GM23248 (cell line): ENCODE measurements around the gene VIL1. TPM values are rescaled to one million over a fixed set of nuclear protein-coding genes. Genes with fewer than 3 reads are reported as not detected.

ENCODE experiments used
- DNase-seq: peaks from one replicate; pipeline ENCODE4 v3.0.0-alpha.2; 2015
- H2AFZ ChIP-seq: fragments of 200-600 bp; sonication (generic); 2 replicates; pipeline ENCODE4 v1.6.1; 2016; ENCODE audit warnings: antibody characterized with exemption
- H3F3A ChIP-seq: fragments of 200-600 bp; sonication (generic); 2 replicates; pipeline ENCODE4 v1.6.1; 2016; ENCODE audit warnings: mild to moderate bottlenecking, antibody characterized with exemption, mixed run types; ENCODE audit not compliant: insufficient read depth
- H3K27ac ChIP-seq: fragments of 200-600 bp; sonication (generic); 2 replicates; pipeline ENCODE4 v1.5.1; 2016; ENCODE audit warnings: mild to moderate bottlenecking
- H3K27me3 ChIP-seq: fragments of 200-600 bp; sonication (generic); replicated peaks from 2 replicates; pipeline ENCODE4 v1.6.1; 2016; ENCODE audit warnings: mild to moderate bottlenecking; ENCODE audit not compliant: insufficient read depth
- H3K36me3 ChIP-seq: fragments of 200-600 bp; sonication (generic); 2 replicates; pipeline ENCODE4 v1.6.1; 2016; ENCODE audit warnings: low read depth, mild to moderate bottlenecking
- H3K4me1 ChIP-seq: fragments of 200-600 bp; sonication (generic); 2 replicates; pipeline ENCODE4 v1.6.1; 2016; ENCODE audit warnings: mild to moderate bottlenecking; ENCODE audit not compliant: insufficient read depth
- H3K4me2 ChIP-seq: fragments of 200-600 bp; sonication (generic); one replicate; pipeline ENCODE4 v1.6.1; 2016; ENCODE audit warnings: mild to moderate bottlenecking; ENCODE audit not compliant: unreplicated experiment
- H3K4me3 ChIP-seq: fragments of 200-600 bp; sonication (generic); 2 replicates; pipeline ENCODE4 v1.5.1; 2016; ENCODE audit warnings: mild to moderate bottlenecking
- H3K79me2 ChIP-seq: fragments of 200-600 bp; sonication (generic); 2 replicates; pipeline ENCODE4 v1.6.1; 2016; ENCODE audit warnings: mild to moderate bottlenecking; ENCODE audit not compliant: insufficient read depth
- H3K9ac ChIP-seq: fragments of 200-600 bp; sonication (generic); 2 replicates; pipeline ENCODE4 v1.6.1; 2016; ENCODE audit warnings: mild to moderate bottlenecking
- H3K9me2 ChIP-seq: fragments of 200-600 bp; sonication (generic); 2 replicates; pipeline ENCODE4 v1.6.1; 2016; ENCODE audit warnings: mixed run types, mild to moderate bottlenecking, moderate library complexity; ENCODE audit not compliant: insufficient read depth
- H3K9me3 ChIP-seq: fragments of 200-600 bp; sonication (generic); one replicate; pipeline ENCODE4 v1.6.1; 2017; ENCODE audit warnings: low read depth
- H4K20me1 ChIP-seq: fragments of 200-600 bp; sonication (generic); 2 replicates; pipeline ENCODE4 v1.6.0; 2016; ENCODE audit not compliant: insufficient read depth
- EZH2 ChIP-seq: fragments of 200-600 bp; sonication (generic); IDR thresholded peaks from 2 replicates; pipeline ENCODE4 v1.6.1; 2018; ENCODE audit warnings: antibody characterized with exemption, mild to moderate bottlenecking; ENCODE audit not compliant: insufficient read depth, poor library complexity, severe bottlenecking
- EZH2phosphoT487 ChIP-seq: fragments of 200-600 bp; sonication (generic); IDR thresholded peaks from 2 replicates; pipeline ENCODE4 v1.6.1; 2018; ENCODE audit warnings: antibody characterized with exemption, moderate library complexity, mild to moderate bottlenecking, low read depth; ENCODE audit not compliant: insufficient read depth
- WGBS, 2 experiments: methylation state at CpG; one replicate each; pipeline ENCODE4 v1.1.6; 2015 to 2017; ENCODE audit warnings: low lambda C conversion rate in 2 of 2, low coverage in 1 of 2; ENCODE audit errors: missing lambda C conversion rate in 2 of 2; 5-methylcytosine and 5-hydroxymethylcytosine counted together
- in situ Hi-C: fragments of 300-500 bp; cut with MboI; formaldehyde crosslinking; loops from 2 replicates; pipeline ENCODE4 v1.15.0; 2020
- polyA plus RNA-seq: library from polyadenylated mRNA; unstranded; fragments of >200 nt; fragmentation: Nextera tagmentation; extraction: Ambion mirVana; gene quantifications from 2 replicates; pipeline ENCODE4 v1.2.1, GENCODE V29; 2016
- total RNA-seq: library from RNA; depleted of rRNA; stranded (reverse); fragments of >200 nt; shearing (Covaris generic); gene quantifications from 2 replicates; pipeline ENCODE4 v1.2.3, GENCODE V29; 2014

The VIL1 gene
- total and polyA plus RNA-seq, 2 experiments from 2014 or later, result not detected

- 79 to 82% methylated on average over 7 of the region's 7 CpGs for WGBS, 2 experiments
- H3K9me3 ChIP-seq, result no peaks in the 10 kb centered on the region
- no peaks in the 10 kb centered on the region for H3K4me1 ChIP-seq
- no peaks in the 10 kb centered on the region for H3K79me2 ChIP-seq
- in situ Hi-C loops, result no loop called here
- no peaks in the 10 kb centered on the region for H3K36me3 ChIP-seq
- no peak overlapping the region for H3K9ac ChIP-seq
- no peak overlapping the region for H3K4me3 ChIP-seq
- H3K9me2 ChIP-seq, result no peaks in the 10 kb centered on the region
- H3F3A ChIP-seq, result no peaks in the 10 kb centered on the region
- no peak overlapping the region for H2AFZ ChIP-seq
- no peak for TF ChIP-seq EZH2phosphoT487
- TF ChIP-seq EZH2, result no peak
- H3K27me3 ChIP-seq, result no peaks in the 10 kb centered on the region
- DNase-seq, result no peak
- no peak overlapping the region for H3K27ac ChIP-seq
- no peak overlapping the region for H3K4me2 ChIP-seq
- H4K20me1 ChIP-seq, result no peaks in the 10 kb centered on the region
These were observed 800 bp downstream of the VIL1 start for GRCh38 chr2:218419630-218420216.

GRCh38 chr2:218421027-218421426 is 2.1 kb downstream of the VIL1 start:
- no peak overlapping the region for H3K4me3 ChIP-seq
- no peaks in the 10 kb centered on the region for H3K79me2 ChIP-seq
- H2AFZ ChIP-seq, result no peak overlapping the region
- H3K9ac ChIP-seq, result no peak overlapping the region
- no peaks in the 10 kb centered on the region for H3K9me2 ChIP-seq
- no peaks in the 10 kb centered on the region for H3K4me1 ChIP-seq
- in situ Hi-C loops, result no loop called here
- no peaks in the 10 kb centered on the region for H3K9me3 ChIP-seq
- no peak overlapping the region for H3K4me2 ChIP-seq
- H3K27ac ChIP-seq, result no peak overlapping the region
- 64 to 65% methylated on average over 2 of the region's 2 CpGs for WGBS, 2 experiments
- H3K36me3 ChIP-seq, result no peaks in the 10 kb centered on the region
- no peaks in the 10 kb centered on the region for H3K27me3 ChIP-seq
- no peaks in the 10 kb centered on the region for H4K20me1 ChIP-seq
- no peaks in the 10 kb centered on the region for H3F3A ChIP-seq
- DNase-seq, result no peak
- TF ChIP-seq EZH2phosphoT487 (no peak), EZH2 (no peak)

- TF ChIP-seq EZH2, result no peak
- TF ChIP-seq EZH2phosphoT487, result no peak
- DNase-seq, result no peak
- in situ Hi-C loops, result no loop called here
- no peak overlapping the region for H3K9ac ChIP-seq
- H3K4me1 ChIP-seq, result no peaks in the 10 kb centered on the region
- H3K79me2 ChIP-seq, result no peaks in the 10 kb centered on the region
- H3K4me3 ChIP-seq, result no peak overlapping the region
- H3K27me3 ChIP-seq, result no peaks in the 10 kb centered on the region
- no peak overlapping the region for H3K27ac ChIP-seq
- H4K20me1 ChIP-seq, result no peaks in the 10 kb centered on the region
- no peaks in the 10 kb centered on the region for H3K36me3 ChIP-seq
- no peak overlapping the region for H2AFZ ChIP-seq
- no peak overlapping the region for H3K4me2 ChIP-seq
- H3K9me3 ChIP-seq, result no peaks in the 10 kb centered on the region
- H3K9me2 ChIP-seq, result no peaks in the 10 kb centered on the region
- 63 to 68% methylated on average over 9 of the region's 9 CpGs for WGBS, 2 experiments
- H3F3A ChIP-seq, result no peaks in the 10 kb centered on the region
These were observed 3.6 kb downstream of the VIL1 start for GRCh38 chr2:218422403-218423086.

DNA sequence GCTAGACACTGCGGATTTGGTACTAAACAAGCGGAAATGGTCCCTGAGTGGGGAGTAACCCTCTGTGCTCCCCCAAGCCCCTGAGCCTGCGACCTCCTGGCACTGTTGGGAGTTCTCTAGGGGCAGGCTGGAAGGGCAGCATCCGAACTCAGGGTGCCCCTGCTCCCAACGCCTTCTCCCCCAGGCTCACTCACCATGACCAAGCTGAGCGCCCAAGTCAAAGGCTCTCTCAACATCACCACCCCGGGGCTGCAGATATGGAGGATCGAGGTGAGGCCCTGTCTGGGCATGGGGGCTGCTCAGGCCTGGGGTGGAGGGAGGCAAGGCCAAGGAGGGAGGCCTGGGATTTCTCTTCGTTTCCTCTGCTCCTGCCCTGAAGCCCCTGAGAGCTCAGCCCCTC is 4.7 kb downstream of the VIL1 start:
- no peak overlapping the region for H3K27ac ChIP-seq
- H2AFZ ChIP-seq, result no peak overlapping the region
- H3K9me3 ChIP-seq, result no peaks in the 10 kb centered on the region
- H3K4me2 ChIP-seq, result no peak overlapping the region
- no peaks in the 10 kb centered on the region for H4K20me1 ChIP-seq
- in situ Hi-C loops, result no loop called here
- H3K9ac ChIP-seq, result no peak overlapping the region
- H3K36me3 ChIP-seq, result no peaks in the 10 kb centered on the region
- no peaks in the 10 kb centered on the region for H3K4me1 ChIP-seq
- TF ChIP-seq EZH2, result no peak
- no peak for TF ChIP-seq EZH2phosphoT487
- no peaks in the 10 kb centered on the region for H3K79me2 ChIP-seq
- H3K9me2 ChIP-seq, result no peaks in the 10 kb centered on the region
- no peaks in the 10 kb centered on the region for H3F3A ChIP-seq
- no peaks in the 10 kb centered on the region for H3K27me3 ChIP-seq
- H3K4me3 ChIP-seq, result no peak overlapping the region
- 75 to 76% methylated on average over 9 of the region's 9 CpGs for WGBS, 2 experiments
- no peak for DNase-seq

DNA sequence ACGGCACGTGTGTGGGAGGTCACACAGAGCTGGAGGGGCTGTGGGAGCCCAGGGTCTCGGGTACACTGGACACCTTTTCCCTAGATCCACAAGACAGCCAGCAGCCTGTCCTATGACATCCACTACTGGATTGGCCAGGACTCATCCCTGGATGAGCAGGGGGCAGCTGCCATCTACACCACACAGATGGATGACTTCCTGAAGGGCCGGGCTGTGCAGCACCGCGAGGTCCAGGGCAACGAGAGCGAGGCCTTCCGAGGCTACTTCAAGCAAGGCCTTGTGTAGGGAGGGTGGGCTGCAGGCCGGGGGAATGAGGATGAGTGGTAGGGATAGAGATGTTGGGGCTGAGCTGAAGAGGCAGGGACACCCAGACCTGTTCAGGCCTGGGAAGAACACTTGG is 6.6 kb downstream of the VIL1 start:
- no peak for DNase-seq
- no peak overlapping the region for H3K4me2 ChIP-seq
- H3K9me3 ChIP-seq, result no peaks in the 10 kb centered on the region
- 63 to 74% methylated on average over 10 of the region's 10 CpGs for WGBS, 2 experiments
- no peak overlapping the region for H3K27ac ChIP-seq
- no peak overlapping the region for H2AFZ ChIP-seq
- in situ Hi-C loops, result no loop called here
- no peaks in the 10 kb centered on the region for H3K36me3 ChIP-seq
- H3F3A ChIP-seq, result no peaks in the 10 kb centered on the region
- TF ChIP-seq EZH2, result no peak
- TF ChIP-seq EZH2phosphoT487, result no peak
- no peak overlapping the region for H3K4me3 ChIP-seq
- no peak overlapping the region for H3K9ac ChIP-seq
- no peaks in the 10 kb centered on the region for H3K9me2 ChIP-seq
- H3K4me1 ChIP-seq, result no peaks in the 10 kb centered on the region
- no peaks in the 10 kb centered on the region for H4K20me1 ChIP-seq
- H3K79me2 ChIP-seq, result no peaks in the 10 kb centered on the region
- no peaks in the 10 kb centered on the region for H3K27me3 ChIP-seq
